ENCODE measurements around the gene FOXP1. TPM values are rescaled to one million over a fixed set of nuclear protein-coding genes. Genes with fewer than 3 reads are reported as not detected.

FOXP1 gene
- total RNA-seq, 2 experiments from 2014 or later, result 493 to 508 TPM

DNA sequence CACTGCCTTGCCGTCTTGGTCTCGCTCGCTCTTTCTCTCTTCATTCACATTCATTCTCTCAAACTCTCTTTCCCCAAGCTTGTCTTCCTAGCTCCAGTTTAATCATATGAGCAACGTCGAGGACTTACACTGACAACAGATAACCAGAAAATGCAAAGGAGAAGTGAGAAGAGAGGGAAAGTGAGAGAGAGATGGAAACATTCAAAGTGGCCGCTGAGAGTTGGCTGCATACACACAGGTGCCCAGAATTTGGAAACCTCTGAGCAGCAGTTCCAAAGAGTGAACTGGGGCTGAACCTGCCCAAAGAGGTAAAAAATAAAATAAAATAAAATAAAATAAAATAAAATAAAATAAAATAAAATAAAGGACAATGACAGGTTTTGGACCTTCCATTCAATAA, 583.0 kb downstream of the FOXP1 start:
- TF ChIP-seq, protein P1, sequence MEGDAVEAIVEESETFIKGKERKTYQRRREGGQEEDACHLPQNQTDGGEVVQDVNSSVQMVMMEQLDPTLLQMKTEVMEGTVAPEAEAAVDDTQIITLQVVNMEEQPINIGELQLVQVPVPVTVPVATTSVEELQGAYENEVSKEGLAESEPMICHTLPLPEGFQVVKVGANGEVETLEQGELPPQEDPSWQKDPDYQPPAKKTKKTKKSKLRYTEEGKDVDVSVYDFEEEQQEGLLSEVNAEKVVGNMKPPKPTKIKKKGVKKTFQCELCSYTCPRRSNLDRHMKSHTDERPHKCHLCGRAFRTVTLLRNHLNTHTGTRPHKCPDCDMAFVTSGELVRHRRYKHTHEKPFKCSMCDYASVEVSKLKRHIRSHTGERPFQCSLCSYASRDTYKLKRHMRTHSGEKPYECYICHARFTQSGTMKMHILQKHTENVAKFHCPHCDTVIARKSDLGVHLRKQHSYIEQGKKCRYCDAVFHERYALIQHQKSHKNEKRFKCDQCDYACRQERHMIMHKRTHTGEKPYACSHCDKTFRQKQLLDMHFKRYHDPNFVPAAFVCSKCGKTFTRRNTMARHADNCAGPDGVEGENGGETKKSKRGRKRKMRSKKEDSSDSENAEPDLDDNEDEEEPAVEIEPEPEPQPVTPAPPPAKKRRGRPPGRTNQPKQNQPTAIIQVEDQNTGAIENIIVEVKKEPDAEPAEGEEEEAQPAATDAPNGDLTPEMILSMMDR (IDR thresholded peaks at IDR 0.05), result no peak
- POLR2A ChIA-PET, result interaction anchor here (1.4 kb wide), 1 partner anchor 9 kb away, joined by 4 read pairs; no protein-coding TSS in a partner anchor
- intact Hi-C loops (cut with DNase I, micrococcal nuclease), result no loop called here
- Mint-ChIP-seq H3K9me3 (no peaks in the 10 kb centered on the region), H3K27me3 (no peaks in the 10 kb centered on the region), H3K4me3 (no peak overlapping the region), H3K36me3 (ENCODE audit: low read depth) (peaks cover 81% of the 10 kb centered on the region), H3K4me1 (ENCODE audit: low read depth) (peaks cover 63% of the 10 kb centered on the region), H3K27ac (peak overlapping the region; percentile 11)
- Histone ChIP-seq H3K4me3 (ENCODE audit: low read length) (no peak overlapping the region), H3K9me3 (ENCODE audit: control insufficient read depth in 1 of 2, insufficient read depth in 1 of 2, low read length in 2 of 2) (no peaks in the 10 kb centered on the region), H3K27me3 (ENCODE audit: control insufficient read depth in 1 of 2, insufficient read depth in 2 of 2, low read length in 2 of 2) (no peaks in the 10 kb centered on the region), H3K4me1 (ENCODE audit: insufficient read depth, low read length) (peaks cover 3% of the 10 kb centered on the region), H3K27ac (ENCODE audit: low read depth in 1 of 2, low read length in 2 of 2) (no peak overlapping the region), H3K36me3 (ENCODE audit: insufficient read depth, low read length) (peaks cover 80% of the 10 kb centered on the region)
- CTCF ChIA-PET, result no interaction called here
- no peak for ATAC-seq (ENCODE audit: poor library complexity)
- DNase-seq, result no peak

DNA sequence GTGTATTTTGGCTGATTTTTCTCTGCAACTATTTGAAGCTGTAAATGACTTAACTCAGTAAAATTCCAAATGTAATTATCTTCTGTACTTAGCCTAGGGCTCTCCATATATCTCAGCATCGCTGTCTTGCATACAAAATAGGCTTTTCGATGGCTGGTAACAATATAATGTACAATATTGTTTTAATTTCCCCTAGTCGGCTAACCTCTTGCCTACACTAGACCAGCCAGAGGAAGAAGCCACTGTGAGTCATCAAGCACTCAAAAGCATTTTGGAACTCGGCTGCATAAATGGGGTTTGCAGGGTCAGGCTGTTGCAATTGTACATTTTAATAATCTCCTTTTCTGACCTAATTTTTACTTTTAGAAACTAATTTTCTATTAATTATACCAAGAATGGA, 583.8 kb downstream of the FOXP1 start:
- Histone ChIP-seq H3K27ac (ENCODE audit: low read depth in 1 of 2, low read length in 2 of 2) (no peak overlapping the region), H3K4me1 (ENCODE audit: insufficient read depth, low read length) (peaks cover 3% of the 10 kb centered on the region), H3K9me3 (ENCODE audit: control insufficient read depth in 1 of 2, insufficient read depth in 1 of 2, low read length in 2 of 2) (no peaks in the 10 kb centered on the region), H3K36me3 (ENCODE audit: insufficient read depth, low read length) (peaks cover 87% of the 10 kb centered on the region), H3K4me3 (ENCODE audit: low read length) (no peak overlapping the region), H3K27me3 (ENCODE audit: control insufficient read depth in 1 of 2, insufficient read depth in 2 of 2, low read length in 2 of 2) (no peaks in the 10 kb centered on the region)
- Mint-ChIP-seq H3K4me1 (ENCODE audit: low read depth) (peaks cover 65% of the 10 kb centered on the region), H3K9me3 (no peaks in the 10 kb centered on the region), H3K36me3 (ENCODE audit: low read depth) (peaks cover 86% of the 10 kb centered on the region), H3K4me3 (no peak overlapping the region), H3K27ac (peak overlapping the region; percentile 42), H3K27me3 (no peaks in the 10 kb centered on the region)
- intact Hi-C loops (cut with DNase I, micrococcal nuclease), result no loop called here
- ATAC-seq (ENCODE audit: poor library complexity) (no peak), DNase-seq (peak in 1 of 14 experiments; percentile 24)
- TF ChIP-seq, protein P1 (IDR thresholded peaks at IDR 0.05), result no peak
- ChIA-PET POLR2A (interaction anchor here (1.4 kb wide), 1 partner anchor 10 kb away, joined by 4 read pairs; no protein-coding TSS in a partner anchor), CTCF (no interaction called here)

DNA sequence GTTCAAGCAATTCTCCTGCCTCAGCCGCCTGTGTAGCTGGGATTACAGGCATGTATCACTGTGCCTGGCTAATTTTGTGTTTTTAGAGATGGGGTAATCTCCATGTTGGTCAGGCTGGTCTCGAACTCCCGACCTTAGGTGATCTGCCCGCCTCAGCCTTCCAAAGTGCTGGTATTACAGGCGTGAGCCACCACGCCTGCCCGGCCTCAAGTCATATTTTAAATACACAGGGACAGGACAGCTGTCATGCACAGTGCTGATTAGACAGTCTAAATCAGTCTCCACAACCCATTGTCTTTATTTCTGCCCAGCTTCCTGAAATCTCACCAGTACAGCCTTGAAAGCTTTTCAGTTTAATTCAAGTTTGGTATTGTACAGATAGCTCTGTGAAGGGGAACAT, 587.4 kb downstream of the FOXP1 start:
- H3K27ac ChIP-seq (ENCODE audit: low read depth in 1 of 2, low read length in 2 of 2), result no peak overlapping the region
- peaks cover 73% of the 10 kb centered on the region for H3K4me1 Mint-ChIP-seq (ENCODE audit: low read depth)
- H3K4me3 ChIP-seq (ENCODE audit: low read length), result no peak overlapping the region
- no peaks in the 10 kb centered on the region for H3K9me3 ChIP-seq (ENCODE audit: control insufficient read depth in 1 of 2, insufficient read depth in 1 of 2, low read length in 2 of 2)
- H3K9me3 Mint-ChIP-seq, result no peaks in the 10 kb centered on the region
- H3K36me3 Mint-ChIP-seq (ENCODE audit: low read depth), result peaks cover 97% of the 10 kb centered on the region
- peak overlapping the region; percentile 89 for H3K27ac Mint-ChIP-seq
- CTCF ChIA-PET, result interaction anchor here (0.6 kb wide), 1 partner anchor 228 kb away, joined by 4 read pairs; no protein-coding TSS in a partner anchor
- no peak for DNase-seq
- H3K27me3 Mint-ChIP-seq, result no peaks in the 10 kb centered on the region
- POLR2A ChIA-PET, result no interaction called here
- TF ChIP-seq, protein P1 (IDR thresholded peaks at IDR 0.05), result no peak
- no peak for ATAC-seq (ENCODE audit: poor library complexity)
- H3K4me1 ChIP-seq (ENCODE audit: insufficient read depth, low read length), result peaks cover 16% of the 10 kb centered on the region
- intact Hi-C loops (cut with DNase I, micrococcal nuclease), result no loop called here
- H3K4me3 Mint-ChIP-seq, result no peak overlapping the region
- peaks cover 95% of the 10 kb centered on the region for H3K36me3 ChIP-seq (ENCODE audit: insufficient read depth, low read length)
- H3K27me3 ChIP-seq (ENCODE audit: control insufficient read depth in 1 of 2, insufficient read depth in 2 of 2, low read length in 2 of 2), result no peaks in the 10 kb centered on the region
